Right atrium auricular region (tissue), 2 donors: ENCODE data around the gene TENM3. TPM values are rescaled to one million over a fixed set of nuclear protein-coding genes. Genes with fewer than 3 reads are reported as not detected.

Experiments
- DNase-seq: peaks from one replicate; pipeline ENCODE4 v3.0.0-alpha.2; 2019; ENCODE audit warnings: low spot score
- H3K27ac ChIP-seq, 2 donors: fragments of 200-600 bp; sonication (generic); 1 replicate in 1 of 2; 2 replicates in 1 of 2; pipeline ENCODE4 v1.5.1; 2016 to 2019
- H3K27me3 ChIP-seq, 2 donors: fragments of 200-600 bp; sonication (generic); one replicate each; pipeline versions ENCODE4 v1.5.1 to v1.6.0; 2017 to 2019
- H3K36me3 ChIP-seq: fragments of 200-600 bp; sonication (generic); one replicate; pipeline ENCODE4 v1.5.1; 2016
- H3K4me1 ChIP-seq, 2 donors: fragments of 200-600 bp; sonication (generic); one replicate each; pipeline versions ENCODE4 v1.5.1 to v1.6.0; 2017 to 2019
- H3K4me3 ChIP-seq, 2 donors: fragments of 200-600 bp; sonication (generic); 1 replicate in 1 of 2; 2 replicates in 1 of 2; pipeline ENCODE4 v1.5.1; 2017 to 2019; ENCODE audit warnings: mild to moderate bottlenecking in 1 of 2, moderate library complexity in 1 of 2
- H3K9me3 ChIP-seq, 2 donors: fragments of 200-600 bp; sonication (generic); one replicate each; pipeline ENCODE4 v1.5.1; 2019
- total RNA-seq, 2 donors: library from RNA; depleted of rRNA; stranded (reverse); fragments of >200 nt; gene quantifications; one replicate each; pipeline ENCODE4 v1.1.0, GENCODE V29; 2016
- TF ChIP-seq, protein P1 (sequence below), 2 donors: fragments of 200-600 bp; sonication (generic); IDR thresholded peaks; one replicate each; pipeline ENCODE4 v1.5.1; 2019; ENCODE audit warnings: antibody characterized with exemption in 2 of 2

Gene TENM3
- total RNA-seq, 2 donors from 2014 or later = 10.7 to 15.9 TPM

DNA sequence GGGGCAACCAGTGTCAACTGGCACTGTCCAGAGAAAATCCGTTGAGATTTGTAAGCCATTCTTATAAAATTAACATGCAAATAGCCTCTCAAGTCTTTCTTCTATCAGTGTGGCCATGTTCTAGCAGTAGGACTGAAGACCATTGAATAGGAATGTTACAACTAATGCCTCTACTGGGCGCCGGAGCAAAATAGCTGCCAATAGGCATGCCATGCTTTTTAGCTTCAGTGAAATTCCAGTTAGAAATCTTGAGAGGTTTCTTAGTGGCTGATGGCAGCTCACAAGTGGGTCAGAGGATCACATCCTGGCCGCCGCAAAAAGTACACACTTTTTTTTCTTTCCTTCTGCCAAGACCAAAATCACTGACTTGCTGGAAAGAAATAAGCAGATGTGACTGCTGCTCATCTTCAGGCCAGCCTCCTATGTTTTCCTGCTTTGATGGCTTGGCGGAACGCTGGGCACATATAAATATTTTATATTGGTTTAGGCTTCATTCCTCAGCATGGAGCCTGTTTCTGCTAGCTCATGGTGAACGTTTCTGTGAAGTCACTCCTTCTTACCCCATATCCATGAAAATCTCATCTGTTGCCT is 293.1 kb downstream of the TENM3 start:
- no peak for DNase-seq
- TF ChIP-seq, protein P1, sequence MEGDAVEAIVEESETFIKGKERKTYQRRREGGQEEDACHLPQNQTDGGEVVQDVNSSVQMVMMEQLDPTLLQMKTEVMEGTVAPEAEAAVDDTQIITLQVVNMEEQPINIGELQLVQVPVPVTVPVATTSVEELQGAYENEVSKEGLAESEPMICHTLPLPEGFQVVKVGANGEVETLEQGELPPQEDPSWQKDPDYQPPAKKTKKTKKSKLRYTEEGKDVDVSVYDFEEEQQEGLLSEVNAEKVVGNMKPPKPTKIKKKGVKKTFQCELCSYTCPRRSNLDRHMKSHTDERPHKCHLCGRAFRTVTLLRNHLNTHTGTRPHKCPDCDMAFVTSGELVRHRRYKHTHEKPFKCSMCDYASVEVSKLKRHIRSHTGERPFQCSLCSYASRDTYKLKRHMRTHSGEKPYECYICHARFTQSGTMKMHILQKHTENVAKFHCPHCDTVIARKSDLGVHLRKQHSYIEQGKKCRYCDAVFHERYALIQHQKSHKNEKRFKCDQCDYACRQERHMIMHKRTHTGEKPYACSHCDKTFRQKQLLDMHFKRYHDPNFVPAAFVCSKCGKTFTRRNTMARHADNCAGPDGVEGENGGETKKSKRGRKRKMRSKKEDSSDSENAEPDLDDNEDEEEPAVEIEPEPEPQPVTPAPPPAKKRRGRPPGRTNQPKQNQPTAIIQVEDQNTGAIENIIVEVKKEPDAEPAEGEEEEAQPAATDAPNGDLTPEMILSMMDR (IDR thresholded peaks at IDR 0.05) = no peak
- no peaks in the 10 kb centered on the region for H3K9me3 ChIP-seq
- no peaks in the 10 kb centered on the region for H3K4me1 ChIP-seq
- H3K36me3 ChIP-seq = no peaks in the 10 kb centered on the region
- no peaks in the 10 kb centered on the region for H3K27me3 ChIP-seq
- no peak overlapping the region for H3K27ac ChIP-seq
- no peak overlapping the region for H3K4me3 ChIP-seq

DNA sequence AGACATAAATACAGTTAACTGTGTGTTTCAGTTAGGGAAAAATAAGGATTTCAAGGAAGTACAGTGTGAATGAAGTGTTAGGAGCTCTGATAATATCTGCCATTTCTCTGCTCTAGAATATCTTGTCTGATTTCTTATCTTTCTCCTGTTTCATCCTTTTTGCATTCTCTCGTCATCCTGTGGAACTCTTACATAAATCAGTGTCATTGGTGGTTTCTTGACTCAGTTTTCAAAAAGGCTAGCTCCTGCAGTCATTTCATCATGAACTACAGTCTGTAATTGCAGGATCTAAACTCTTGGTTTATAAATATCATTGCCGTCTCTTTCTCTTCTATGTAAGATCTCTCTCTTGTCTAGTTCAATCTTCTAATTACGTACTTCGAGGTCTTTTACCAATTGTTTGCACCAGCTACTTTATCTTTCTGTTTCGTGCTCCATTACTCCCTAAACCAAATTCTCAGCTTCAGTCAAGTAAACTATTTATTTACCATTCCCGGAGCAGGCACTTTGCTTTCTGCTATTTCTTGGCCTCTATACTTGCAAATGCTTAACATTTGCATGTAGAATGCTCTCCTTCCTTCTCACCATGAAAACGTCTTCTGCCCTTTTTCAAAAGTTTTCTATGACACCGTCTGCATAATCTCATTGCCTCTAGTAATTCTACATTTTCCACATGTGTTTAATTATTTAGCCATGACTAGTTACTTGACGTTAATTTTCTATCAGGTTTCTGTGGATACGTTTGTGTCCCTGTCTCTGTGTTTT is 294.0 kb downstream of the TENM3 start:
- no peak for DNase-seq
- H3K27me3 ChIP-seq = no peaks in the 10 kb centered on the region
- H3K27ac ChIP-seq = no peak overlapping the region
- no peaks in the 10 kb centered on the region for H3K4me1 ChIP-seq
- no peak overlapping the region for H3K4me3 ChIP-seq
- TF ChIP-seq, protein P1 (IDR thresholded peaks at IDR 0.05) = no peak
- no peaks in the 10 kb centered on the region for H3K36me3 ChIP-seq
- H3K9me3 ChIP-seq = no peaks in the 10 kb centered on the region

DNA sequence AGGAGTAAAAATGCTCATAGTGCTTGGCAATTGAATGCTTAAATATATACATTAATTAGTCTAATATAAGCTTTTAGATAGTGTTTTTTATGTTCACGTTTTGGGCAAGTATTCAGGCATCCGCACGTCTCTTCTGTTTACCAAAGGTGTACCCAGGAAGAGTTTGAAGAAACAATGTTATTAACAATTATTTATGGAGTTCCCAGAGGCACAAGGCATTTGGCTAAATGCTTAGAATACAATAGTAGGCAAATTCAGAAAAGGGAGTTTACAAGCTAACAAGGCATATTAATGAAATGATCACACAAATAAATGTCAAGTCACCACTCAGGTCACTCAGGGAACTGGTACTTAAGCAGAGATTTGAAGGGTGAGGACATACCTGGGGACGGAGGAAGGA is 294.8 kb downstream of the TENM3 start:
- H3K4me3 ChIP-seq = no peak overlapping the region
- no peaks in the 10 kb centered on the region for H3K4me1 ChIP-seq
- H3K27ac ChIP-seq = no peak overlapping the region
- no peaks in the 10 kb centered on the region for H3K36me3 ChIP-seq
- no peaks in the 10 kb centered on the region for H3K27me3 ChIP-seq
- DNase-seq = no peak
- TF ChIP-seq, protein P1 (IDR thresholded peaks at IDR 0.05) = no peak
- H3K9me3 ChIP-seq = no peaks in the 10 kb centered on the region

DNA sequence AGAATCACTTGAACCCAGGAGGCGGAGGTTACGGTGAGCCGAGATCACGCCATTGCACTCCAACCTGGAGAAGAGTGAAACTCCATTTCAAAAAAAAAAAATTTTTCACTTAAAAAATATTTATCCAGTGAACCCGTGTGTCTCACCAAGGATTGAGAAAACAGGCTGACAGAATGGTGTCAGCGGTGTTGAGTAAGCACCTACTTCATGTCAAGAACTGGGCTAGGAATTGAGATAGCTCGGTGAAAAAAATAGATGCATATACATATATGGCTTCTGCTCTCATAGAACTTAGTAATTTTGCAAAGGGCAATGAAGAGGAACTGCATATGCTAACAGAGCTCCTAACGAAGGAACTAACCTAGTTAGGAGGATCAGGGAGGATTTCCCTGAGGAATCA is 297.3 kb downstream of the TENM3 start:
- H3K36me3 ChIP-seq = no peaks in the 10 kb centered on the region
- no peak overlapping the region for H3K4me3 ChIP-seq
- TF ChIP-seq, protein P1 (IDR thresholded peaks at IDR 0.05) = no peak
- no peaks in the 10 kb centered on the region for H3K9me3 ChIP-seq
- no peaks in the 10 kb centered on the region for H3K27me3 ChIP-seq
- no peak overlapping the region for H3K27ac ChIP-seq
- no peaks in the 10 kb centered on the region for H3K4me1 ChIP-seq
- DNase-seq = no peak

DNA sequence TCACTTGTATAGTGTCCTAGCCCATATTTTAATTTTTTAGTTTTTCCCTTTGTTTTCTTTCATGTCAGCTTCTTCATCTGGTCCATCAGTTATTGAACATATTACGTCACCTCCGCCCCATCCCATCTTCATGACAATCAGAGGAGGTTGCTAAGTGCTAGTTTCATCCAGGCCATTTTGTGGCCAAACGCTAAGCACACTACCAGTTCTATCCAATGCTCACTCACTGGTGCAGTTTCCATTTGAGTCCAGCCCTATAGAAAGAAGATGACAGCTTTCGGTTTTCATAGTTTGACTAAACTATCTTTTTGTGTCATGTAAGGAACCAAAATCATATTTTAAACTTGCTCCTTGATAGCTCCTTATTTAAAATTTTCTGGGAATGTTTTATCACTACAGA is 304.2 kb downstream of the TENM3 start:
- DNase-seq = no peak
- Histone ChIP-seq H3K36me3 (no peaks in the 10 kb centered on the region), H3K4me3 (no peak overlapping the region), H3K9me3 (no peaks in the 10 kb centered on the region), H3K27me3 (no peaks in the 10 kb centered on the region), H3K27ac (no peak overlapping the region), H3K4me1 (no peaks in the 10 kb centered on the region)
- TF ChIP-seq, protein P1 (IDR thresholded peaks at IDR 0.05) = no peak
